Measurements from ENCODE around the gene GRHL1.

- TF ChIP-seq GATA2 (IDR thresholded peaks at IDR 0.05; ENCODE audit: low read depth, low read length) (no peak), GATA3 (IDR thresholded peaks at IDR 0.05; ENCODE audit: low read depth, low read length) (no peak)
Measured at GRCh38 chr2:10009811-10010781, 58.6 kb downstream of the GRHL1 start.
